HepG2 (cell line): ENCODE measurements around the gene TTLL1. TPM values are rescaled to one million over a fixed set of nuclear protein-coding genes. Genes with fewer than 3 reads are reported as not detected.

Source experiments
- ATAC-seq: fragments of 200-7000 bp; cut with Tn5 transposase; 3 replicates; pipeline ENCODE4 v1.9.1; 2020; ENCODE audit warnings: mild to moderate bottlenecking, moderate library complexity
- BruUV-seq: library from RNA; stranded (reverse); fragments of 400-500 nt; replicated peaks from 2 replicates; lab custom pipeline; 2021; lab: Mats Ljungman, UMichigan
- CTCF ChIA-PET: fragments of 300-600 bp; formaldehyde crosslinking; extraction: SDS; loops from one replicate; lab custom pipeline; 2021; ENCODE audit warnings: low total read pairs, inconsistent platforms, low intra/inter-chr PET ratio; lab: Yijun Ruan, JAX
- POLR2A ChIA-PET: fragments of 350-600 bp; sonication (Branson Sonifier 250); formaldehyde crosslinking; loops from one replicate; lab custom pipeline; 2020; ENCODE audit warnings: antibody characterized with exemption, inconsistent platforms; lab: Yijun Ruan, JAX
- DNase-seq: peaks from one replicate; pipeline ENCODE4 v3.0.0-alpha.2; 2015; ENCODE audit warnings: low spot score
- FAIRE-seq: peaks from 3 replicates; lab custom pipeline; 2011; peaks lifted over from hg19 to GRCh38; lab: Jason Lieb, UNC
- H2AFZ ChIP-seq: one replicate; pipeline ENCODE4 v1.6.1; 2011; ENCODE audit warnings: low read length, inconsistent platforms
- H3K27ac ChIP-seq: fragments of 300-600 bp; 3 replicates; pipeline ENCODE4 v1.8.0; 2011; ENCODE audit warnings: mixed run types, mild to moderate bottlenecking, mixed read lengths, low read length, inconsistent platforms; ENCODE audit not compliant: insufficient read depth; ENCODE audit errors: extremely low read length
- H3K27me3 ChIP-seq, 2 experiments: fragments of 200-600 bp in 1 of 2; 2 replicates in 1 of 2; 3 replicates in 1 of 2; pipeline versions ENCODE4 v1.6.0 to v1.8.0; 2011; ENCODE audit warnings: low read length in 2 of 2, mild to moderate bottlenecking in 2 of 2, moderate library complexity in 2 of 2, inconsistent platforms in 1 of 2; ENCODE audit not compliant: insufficient read depth in 2 of 2, control insufficient read depth in 1 of 2
- H3K36me3 ChIP-seq, 2 experiments: fragments of 200-600 bp in 1 of 2; replicated peaks in 1 of 2; 2 replicates in 1 of 2; 3 replicates in 1 of 2; pipeline versions ENCODE4 v1.5.1 to v1.8.0; 2011; ENCODE audit warnings: low read length in 2 of 2, inconsistent platforms in 1 of 2; ENCODE audit not compliant: insufficient read depth in 2 of 2, control insufficient read depth in 1 of 2
- H3K4me1 ChIP-seq: 2 replicates; pipeline ENCODE4 v1.5.1; 2012; ENCODE audit warnings: low read length, inconsistent platforms; ENCODE audit not compliant: insufficient read depth
- H3K4me2 ChIP-seq: 2 replicates; pipeline ENCODE4 v1.6.0; 2011; ENCODE audit warnings: low read depth, low read length, inconsistent platforms
- H3K4me3 ChIP-seq, 3 experiments: fragments of 200-600 bp in 1 of 3; sonication (generic), shearing (Covaris generic) in 1 of 3; replicated peaks in 1 of 3; 2 replicates each; pipeline ENCODE4 v1.5.1; 2011 to 2016; ENCODE audit warnings: low read length in 3 of 3, inconsistent platforms in 2 of 3, low read depth in 2 of 3, mild to moderate bottlenecking in 2 of 3, control low read depth in 1 of 3, mixed read lengths in 1 of 3; ENCODE audit not compliant: insufficient read depth in 1 of 3
- H3K79me2 ChIP-seq: one replicate; pipeline ENCODE4 v1.6.1; 2011; ENCODE audit warnings: low read length, inconsistent platforms; ENCODE audit not compliant: insufficient read depth
- H3K9ac ChIP-seq: 2 replicates; pipeline ENCODE4 v1.6.0; 2011; ENCODE audit warnings: mild to moderate bottlenecking, low read depth, low read length, inconsistent platforms; ENCODE audit not compliant: insufficient read depth
- H3K9me3 ChIP-seq: 2 replicates; pipeline ENCODE4 v1.5.1; 2012; ENCODE audit warnings: mild to moderate bottlenecking, low read length
- H4K20me1 ChIP-seq: 2 replicates; pipeline ENCODE4 v1.6.0; 2011; ENCODE audit warnings: inconsistent platforms, mild to moderate bottlenecking, low read length, moderate library complexity; ENCODE audit not compliant: insufficient read depth
- ATF7 ChIP-seq, 2 experiments: fragments of 450-650 bp in 1 of 2; sonication (generic) in 1 of 2; formaldehyde crosslinking in 1 of 2; IDR thresholded peaks; 2 replicates each; pipeline versions ENCODE4 v1.4.0 to v1.6.1; 2016 to 2020; ENCODE audit warnings: antibody characterized with exemption in 1 of 2, mild to moderate bottlenecking in 1 of 2, missing genetic modification reagents in 1 of 2
- CHCHD3 ChIP-seq: sonication (generic); formaldehyde crosslinking; IDR thresholded peaks from 2 replicates; pipeline ENCODE4 v1.8.0; 2022; ENCODE audit warnings: mild to moderate bottlenecking, missing genetic modification reagents, moderate library complexity
- CTCF ChIP-seq: sonication (generic); formaldehyde crosslinking; IDR thresholded peaks from 2 replicates; pipeline ENCODE4 v1.5.0; 2020; ENCODE audit warnings: mild to moderate bottlenecking, missing genetic modification reagents, moderate library complexity
- E2F2 ChIP-seq: sonication (generic); formaldehyde crosslinking; IDR thresholded peaks from 2 replicates; pipeline ENCODE4 v1.4.0; 2020; ENCODE audit warnings: missing genetic modification reagents, borderline replicate concordance
- NCOA5 ChIP-seq: sonication (generic); formaldehyde crosslinking; IDR thresholded peaks from 2 replicates; pipeline ENCODE4 v1.4.0; 2020; ENCODE audit warnings: missing genetic modification reagents
- NFATC3 ChIP-seq: sonication (generic); formaldehyde crosslinking; IDR thresholded peaks from 2 replicates; pipeline ENCODE4 v1.5.1; 2020; ENCODE audit warnings: mild to moderate bottlenecking, missing genetic modification reagents
- NR0B2 ChIP-seq: sonication (generic); formaldehyde crosslinking; IDR thresholded peaks from 2 replicates; pipeline ENCODE4 v1.4.0; 2020; ENCODE audit warnings: mild to moderate bottlenecking, missing genetic modification reagents
- PLRG1 ChIP-seq: fragments of 450-650 bp; conservative IDR thresholded peaks from 2 replicates; pipeline ENCODE4 v1.6.1; 2016
- THAP8 ChIP-seq: sonication (generic); formaldehyde crosslinking; IDR thresholded peaks from 2 replicates; pipeline ENCODE4 v1.5.1; 2020; ENCODE audit warnings: missing genetic modification reagents, mild to moderate bottlenecking, borderline replicate concordance
- ZFP1 ChIP-seq: IDR thresholded peaks from 2 replicates; pipeline ENCODE4 v1.6.1; 2016
- ZNF205 ChIP-seq: IDR thresholded peaks from 2 replicates; pipeline ENCODE4 v1.6.1; 2018; ENCODE audit warnings: missing biosample characterization, missing genetic modification reagents
- ZNF274 ChIP-seq: sonication (generic); formaldehyde crosslinking; IDR thresholded peaks from 2 replicates; pipeline ENCODE4 v1.5.1; 2020; ENCODE audit warnings: mild to moderate bottlenecking, missing genetic modification reagents
- ZNF382 ChIP-seq: sonication (generic); formaldehyde crosslinking; IDR thresholded peaks from 2 replicates; pipeline ENCODE4 v1.5.0; 2020; ENCODE audit warnings: missing genetic modification reagents, mild to moderate bottlenecking, borderline replicate concordance
- whole genome bisulfite sequencing: methylation state at CpG from one replicate; pipeline ENCODE4 v1.1.6; 2017; ENCODE audit warnings: low lambda C conversion rate; 5-methylcytosine and 5-hydroxymethylcytosine counted together
- in situ Hi-C: cut with HindIII; loops from 2 replicates; pipeline ENCODE4 v1.10.0; 2017; ENCODE audit warnings: low pct_unique_long_range_greater_than_20kb; ENCODE audit not compliant: extremely low pct_ligation_motif_present
- intact Hi-C: fragments of 100-400 bp; cut with micrococcal nuclease; formaldehyde crosslinking; loops from one replicate; pipeline ENCODE4 v1.10.0; 2022; ENCODE audit not compliant: unreplicated experiment
- polyA plus RNA-seq, 8 experiments: library from polyadenylated mRNA; depleted of rRNA in 3 of 8; stranded (reverse) in 7 of 8; unstranded in 1 of 8; fragments of >200 nt; fragmentation: Illumina TruSeq in 4 of 8; extraction: Trizol in 4 of 8; gene quantifications; 2 replicates each; pipeline versions ENCODE4 v1.2.1 to v1.2.3, GENCODE V29; 2011 to 2016; ENCODE audit warnings: low read depth in 4 of 8, missing spikeins in 1 of 8, mixed read lengths in 1 of 8; ENCODE audit not compliant: insufficient read depth in 1 of 8
- total RNA-seq, 5 experiments: library from RNA; depleted of rRNA; stranded (reverse); fragments of >200 nt; fragmentation: Illumina TruSeq; extraction: Trizol; gene quantifications; 2 replicates each; pipeline ENCODE4 v1.2.3, GENCODE V29; 2016; ENCODE audit warnings: low read depth in 1 of 5

TTLL1 gene
- total and polyA plus RNA-seq, 2 of the 13 experiments (the other 11 are each of a cell fraction or from before 2014, with no cell fraction given), result 1.6 to 5.3 TPM

GRCh38 chr22:43036282-43036829, 52.8 kb downstream of the TTLL1 start:
- Histone ChIP-seq H3K4me3 (no peak overlapping the region), H3K36me3 (no peaks in the 10 kb centered on the region), H2AFZ (no peak overlapping the region), H3K9me3 (0 out of 2 replicates have a peak, but pooled peaks cover 6% of the 10 kb centered on the region), H3K9ac (no peak overlapping the region), H3K4me1 (peaks cover 52% of the 10 kb centered on the region), H3K79me2 (no peaks in the 10 kb centered on the region), H4K20me1 (no peaks in the 10 kb centered on the region), H3K4me2 (0 out of 2 replicates have a peak overlapping the region, but pooled peaks have one; percentile 3), H3K27me3 (peaks cover 2 to 4% of the 10 kb centered on the region in 2 experiments; a peak in 3 of 5 replicates), H3K27ac (no peak overlapping the region)
- FAIRE-seq, result peak; percentile 26
- TF ChIP-seq CTCF (CRISPR knock-in tag) (no peak), ATF7 (IDR thresholded peaks at IDR 0.05) (no peak), ATF7 (CRISPR knock-in tag; IDR thresholded peaks at IDR 0.05) (no peak), NFATC3 (no peak), NR0B2 (no peak), ZNF382 (CRISPR knock-in tag) (no peak), ZNF274 (CRISPR knock-in tag) (no peak), ZNF205 (no peak), E2F2 (CRISPR knock-in tag) (no peak), PLRG1 (no peak), CHCHD3 (no peak), THAP8 (no peak), ZFP1 (CRISPR knock-in tag) (no peak), NCOA5 (no peak)
- in situ Hi-C loops, result no loop called here
- BruUV-seq, result no TSS peak
- intact Hi-C loops, result no loop called here
- POLR2A ChIA-PET, result interaction anchor here (0.9 kb wide), 1 partner anchor 169 kb away, joined by 3 read pairs; no protein-coding TSS in a partner anchor
- no peak for DNase-seq
- CTCF ChIA-PET, result no interaction called here
- no peak for ATAC-seq
- WGBS, result 54% methylated on average over 12 of the region's 19 CpGs
